Thymus (tissue), 11 donors: ENCODE measurements around the gene ITIH6. TPM values are rescaled to one million over a fixed set of nuclear protein-coding genes. Genes with fewer than 3 reads are reported as not detected.

Experiments used
- DNase-seq, 9 donors: peaks; one replicate each; pipeline ENCODE4 v3.0.0-alpha.2; 2013; ENCODE audit warnings: low spot score in 9 of 9, low read depth in 6 of 9, missing footprints in 1 of 9
- H3K27ac ChIP-seq, 2 donors: one replicate each; pipeline ENCODE4 v1.5.1; 2013; ENCODE audit warnings: control low read depth in 1 of 2, low read depth in 1 of 2, low read length in 1 of 2, mild to moderate bottlenecking in 1 of 2, moderate library complexity in 1 of 2
- H3K27me3 ChIP-seq, 2 donors: one replicate each; pipeline ENCODE4 v1.5.1; 2013; ENCODE audit warnings: low read length in 1 of 2; ENCODE audit not compliant: control insufficient read depth in 2 of 2, insufficient read depth in 1 of 2
- H3K36me3 ChIP-seq, 2 donors: one replicate each; pipeline ENCODE4 v1.5.1; 2013; ENCODE audit warnings: low read length in 1 of 2, mild to moderate bottlenecking in 1 of 2, moderate library complexity in 1 of 2; ENCODE audit not compliant: control insufficient read depth in 2 of 2, insufficient read depth in 2 of 2
- H3K4me1 ChIP-seq, 2 donors: one replicate each; pipeline ENCODE4 v1.5.1; 2013; ENCODE audit warnings: low read length in 2 of 2; ENCODE audit not compliant: control insufficient read depth in 2 of 2, insufficient read depth in 2 of 2
- H3K4me3 ChIP-seq, 2 donors: one replicate each; pipeline ENCODE4 v1.5.1; 2013; ENCODE audit warnings: low read length in 2 of 2, control low read depth in 1 of 2, mild to moderate bottlenecking in 1 of 2
- H3K9me3 ChIP-seq, 2 donors: one replicate each; pipeline ENCODE4 v1.5.1; 2013; ENCODE audit warnings: low read length in 1 of 2, mild to moderate bottlenecking in 1 of 2; ENCODE audit not compliant: control insufficient read depth in 2 of 2, insufficient read depth in 1 of 2
- WGBS: extraction: QIAGEN DNeasy Blood & Tissue Kit; methylation state at CpG from one replicate; pipeline ENCODE4 v1.1.7; 2013; 5-methylcytosine and 5-hydroxymethylcytosine counted together
- polyA plus RNA-seq: library from polyadenylated mRNA; stranded (reverse); fragments of 200-250 nt; gene quantifications from one replicate; pipeline ENCODE4 v1.2.3, GENCODE V29; 2013
- total RNA-seq: library from RNA; stranded (reverse); fragments of 120-200 nt; gene quantifications from one replicate; pipeline ENCODE4 v1.2.4, GENCODE V29; 2013
- donor health status: healthy.

ITIH6 gene
- total and polyA plus RNA-seq, 2 donors: not detected

GRCh38 chrX:54824722-54825121, 26.7 kb upstream of the ITIH6 start:
- Histone ChIP-seq H3K4me1 (no peaks in the 10 kb centered on the region), H3K36me3 (no peaks in the 10 kb centered on the region), H3K27me3 (no peaks in the 10 kb centered on the region), H3K27ac (no peak overlapping the region), H3K9me3 (no peaks in the 10 kb centered on the region), H3K4me3 (no peak overlapping the region)
- DNase-seq: no peak
- 99% methylated on average over 8 of the region's 8 CpGs for WGBS

DNA sequence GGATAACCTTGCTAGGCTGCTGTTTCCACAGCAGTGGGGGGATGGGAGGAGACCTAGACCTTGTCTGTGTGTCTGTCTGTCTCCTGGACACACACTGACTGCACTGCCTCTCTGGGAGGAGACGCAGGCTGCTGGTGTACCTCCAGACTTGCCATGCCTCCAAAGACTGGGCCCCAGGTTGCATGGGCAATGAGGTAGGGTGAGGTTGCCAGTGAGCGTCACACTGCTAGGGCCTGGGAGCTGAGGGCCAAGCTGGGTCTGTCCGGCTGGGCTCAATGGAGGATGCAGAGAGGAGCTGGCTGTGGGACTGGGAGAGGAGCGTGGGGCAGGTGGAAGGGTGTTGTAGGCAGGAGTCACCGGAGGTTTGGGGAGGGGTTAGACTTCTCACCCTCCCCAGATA, 26.1 kb upstream of the ITIH6 start:
- Histone ChIP-seq H3K27ac (no peak overlapping the region), H3K36me3 (no peaks in the 10 kb centered on the region), H3K4me3 (no peak overlapping the region), H3K27me3 (no peaks in the 10 kb centered on the region), H3K9me3 (no peaks in the 10 kb centered on the region), H3K4me1 (no peaks in the 10 kb centered on the region)
- no peak for DNase-seq
- 78% methylated on average over 5 of the region's 5 CpGs for WGBS

DNA sequence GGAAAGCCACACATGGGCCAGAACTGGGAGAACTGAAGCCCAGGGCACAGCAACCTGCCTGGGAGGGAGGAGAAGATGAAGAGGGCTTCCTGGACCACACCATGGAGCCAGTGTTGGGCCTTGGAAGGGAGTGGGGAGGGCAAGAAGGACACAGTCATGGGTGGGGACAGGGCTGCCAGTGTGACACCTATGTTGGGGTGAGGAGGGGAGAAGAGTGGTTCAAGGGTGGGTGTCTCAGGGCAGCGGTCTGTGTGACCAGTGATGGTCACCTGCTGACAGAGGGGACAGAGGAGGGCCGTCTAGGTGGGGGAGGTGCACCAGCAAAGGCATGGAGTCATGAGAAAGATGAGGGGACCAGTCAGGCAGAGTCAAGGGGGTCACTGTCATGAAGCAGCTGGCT, 23.3 kb upstream of the ITIH6 start:
- Histone ChIP-seq H3K27me3 (no peaks in the 10 kb centered on the region), H3K4me1 (no peaks in the 10 kb centered on the region), H3K9me3 (no peaks in the 10 kb centered on the region), H3K27ac (no peak overlapping the region), H3K4me3 (no peak overlapping the region), H3K36me3 (peaks cover 0 to 2% of the 10 kb centered on the region in 2 donors)
- DNase-seq: no peak
- WGBS: 96% methylated on average over 2 of the region's 2 CpGs

GRCh38 chrX:54820737-54821136, 22.7 kb upstream of the ITIH6 start:
- WGBS: 91% methylated on average over 6 of the region's 7 CpGs
- Histone ChIP-seq H3K4me3 (no peak overlapping the region), H3K9me3 (no peaks in the 10 kb centered on the region), H3K36me3 (peaks cover under 1 to 4% of the 10 kb centered on the region in 2 donors), H3K27me3 (no peaks in the 10 kb centered on the region), H3K4me1 (no peaks in the 10 kb centered on the region), H3K27ac (no peak overlapping the region)
- DNase-seq: no peak

DNA sequence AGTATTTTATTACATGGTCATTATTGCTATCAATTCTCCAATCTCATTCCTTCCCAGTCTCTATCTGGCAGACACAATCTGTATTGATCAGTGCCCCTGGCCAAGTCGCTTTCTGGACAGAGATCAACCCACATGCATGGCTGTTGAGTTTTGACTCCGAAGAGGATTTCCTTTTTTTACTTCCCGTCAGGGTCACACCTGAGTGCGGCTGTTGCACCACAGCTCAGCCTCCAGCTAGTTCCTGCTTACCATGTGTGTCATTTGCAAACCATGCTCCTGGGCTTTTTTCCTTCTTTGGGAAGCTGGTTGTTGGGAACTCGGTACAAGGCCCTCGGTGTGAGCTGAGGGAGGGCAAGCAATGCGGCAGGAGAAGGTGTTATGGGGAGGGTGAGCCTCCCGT, 21.1 kb upstream of the ITIH6 start:
- no peak for DNase-seq
- H3K9me3 ChIP-seq: no peaks in the 10 kb centered on the region
- H3K27me3 ChIP-seq: no peaks in the 10 kb centered on the region
- peaks cover 13 to 19% of the 10 kb centered on the region in 2 donors for H3K36me3 ChIP-seq
- WGBS: 40% methylated on average over 8 of the region's 8 CpGs
- no peak overlapping the region for H3K4me3 ChIP-seq
- no peak overlapping the region for H3K27ac ChIP-seq
- no peaks in the 10 kb centered on the region for H3K4me1 ChIP-seq

DNA sequence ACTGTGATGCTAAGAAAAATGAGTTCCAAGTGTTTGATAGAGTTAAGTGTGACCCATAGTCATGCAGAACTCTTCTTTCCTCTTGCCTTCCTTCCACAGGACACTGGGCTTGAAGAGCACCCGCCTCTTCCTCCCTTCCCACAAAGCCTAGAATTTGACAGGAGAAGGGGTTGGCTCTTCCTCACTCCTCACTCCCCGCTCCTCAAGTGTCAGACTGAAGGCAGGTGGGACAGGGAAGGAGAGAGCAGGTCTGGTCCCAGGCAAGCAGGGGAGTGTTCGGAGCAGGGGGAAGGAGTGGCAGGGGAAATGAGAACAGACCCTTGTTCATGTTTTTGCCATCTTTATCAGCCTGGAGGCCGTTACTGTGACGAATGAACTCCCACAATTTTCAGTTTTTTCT, 20.2 kb upstream of the ITIH6 start:
- no peak for DNase-seq
- 93% methylated on average over 5 of the region's 5 CpGs for WGBS
- Histone ChIP-seq H3K4me3 (no peak overlapping the region), H3K27me3 (no peaks in the 10 kb centered on the region), H3K27ac (no peak overlapping the region), H3K4me1 (no peaks in the 10 kb centered on the region), H3K36me3 (peaks cover 22 to 28% of the 10 kb centered on the region in 2 donors), H3K9me3 (no peaks in the 10 kb centered on the region)

GRCh38 chrX:54817220-54817820, 19.3 kb upstream of the ITIH6 start:
- Histone ChIP-seq H3K9me3 (no peaks in the 10 kb centered on the region), H3K27ac (no peak overlapping the region), H3K36me3 (peaks cover 30 to 34% of the 10 kb centered on the region in 2 donors), H3K4me1 (no peaks in the 10 kb centered on the region), H3K27me3 (no peaks in the 10 kb centered on the region), H3K4me3 (no peak overlapping the region)
- no peak for DNase-seq
- WGBS: 97% methylated on average over 7 of the region's 7 CpGs

GRCh38 chrX:54812306-54812705, 14.3 kb upstream of the ITIH6 start:
- peaks cover 47 to 57% of the 10 kb centered on the region in 2 donors for H3K36me3 ChIP-seq
- H3K4me1 ChIP-seq: peaks cover 0 to 5% of the 10 kb centered on the region in 2 donors
- H3K27ac ChIP-seq: no peak overlapping the region

DNA sequence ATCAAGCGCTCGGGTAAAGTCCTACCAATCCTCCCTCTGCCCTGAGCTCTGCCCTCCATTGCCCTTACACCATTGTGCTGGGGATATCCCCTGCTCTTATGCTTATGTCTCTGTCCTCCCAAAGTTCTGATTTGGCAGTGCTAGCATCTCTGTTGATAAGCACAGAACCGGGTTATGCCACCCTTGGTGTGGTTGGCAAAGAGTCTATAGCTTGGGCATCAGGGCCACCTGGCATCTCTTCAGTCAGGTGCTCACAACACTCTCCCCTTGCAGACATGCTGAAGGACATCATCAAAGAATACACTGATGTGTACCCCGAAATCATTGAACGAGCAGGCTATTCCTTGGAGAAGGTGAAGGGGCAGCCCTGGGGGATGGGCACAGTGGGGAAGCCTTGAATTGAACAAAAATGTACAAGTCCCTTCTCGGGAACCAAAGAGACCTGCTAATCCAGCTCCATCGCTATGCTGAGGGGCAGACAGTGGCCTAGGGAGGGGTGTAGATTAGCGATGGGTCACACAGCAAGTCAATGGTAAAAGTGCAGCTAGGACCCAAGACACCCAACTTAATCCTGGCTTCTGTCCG, 13.3 kb upstream of the ITIH6 start:
- no peak for DNase-seq
- Histone ChIP-seq H3K27me3 (no peaks in the 10 kb centered on the region), H3K27ac (no peak overlapping the region), H3K9me3 (no peaks in the 10 kb centered on the region), H3K4me3 (no peak overlapping the region), H3K36me3 (peaks cover 47 to 56% of the 10 kb centered on the region in 2 donors), H3K4me1 (peaks cover 0 to 5% of the 10 kb centered on the region in 2 donors)
- 98% methylated on average over 9 of the region's 9 CpGs for WGBS

More at GRCh38 chrX:54812306-54812705, 14.3 kb upstream of the ITIH6 start:
- no peak for DNase-seq
- Histone ChIP-seq H3K27me3 (no peaks in the 10 kb centered on the region), H3K9me3 (no peaks in the 10 kb centered on the region), H3K4me3 (no peak overlapping the region)
- 94% methylated on average over 3 of the region's 3 CpGs for WGBS
